ENCODE data around the gene NLRP6.

- no peak for TF ChIP-seq FOXM1 (IDR thresholded peaks at IDR 0.05; ENCODE audit: borderline replicate concordance)
- no peak for TF ChIP-seq SP1 (IDR thresholded peaks at IDR 0.05)
- TF ChIP-seq CTBP1 (IDR thresholded peaks at IDR 0.05; ENCODE audit: borderline replicate concordance): no peak
- TF ChIP-seq, protein P1, sequence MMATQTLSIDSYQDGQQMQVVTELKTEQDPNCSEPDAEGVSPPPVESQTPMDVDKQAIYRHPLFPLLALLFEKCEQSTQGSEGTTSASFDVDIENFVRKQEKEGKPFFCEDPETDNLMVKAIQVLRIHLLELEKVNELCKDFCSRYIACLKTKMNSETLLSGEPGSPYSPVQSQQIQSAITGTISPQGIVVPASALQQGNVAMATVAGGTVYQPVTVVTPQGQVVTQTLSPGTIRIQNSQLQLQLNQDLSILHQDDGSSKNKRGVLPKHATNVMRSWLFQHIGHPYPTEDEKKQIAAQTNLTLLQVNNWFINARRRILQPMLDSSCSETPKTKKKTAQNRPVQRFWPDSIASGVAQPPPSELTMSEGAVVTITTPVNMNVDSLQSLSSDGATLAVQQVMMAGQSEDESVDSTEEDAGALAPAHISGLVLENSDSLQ (IDR thresholded peaks at IDR 0.05): no peak
- TF ChIP-seq ZNF384 (IDR thresholded peaks at IDR 0.05): no peak
- no peak for TF ChIP-seq FOXK2 (IDR thresholded peaks at IDR 0.05)
- TF ChIP-seq LEF1 (IDR thresholded peaks at IDR 0.05; ENCODE audit: borderline replicate concordance): no peak
Observed at GRCh38 chr11:249062-249461, 29.1 kb upstream of the NLRP6 start.

Measured in HEK293T (cell line).